K562 (cell line): Measurements from ENCODE around the gene GRAMD4. TPM values are rescaled to one million over a fixed set of nuclear protein-coding genes. Genes with fewer than 3 reads are reported as not detected.

Experiments
- ATAC-seq: fragments of 200-7000 bp; cut with Tn5 transposase; 3 replicates; pipeline ENCODE4 v1.9.1; 2020; ENCODE audit warnings: moderate library complexity
- BruUV-seq: library from RNA; stranded (reverse); fragments of 400-500 nt; replicated peaks from 2 replicates; lab custom pipeline; 2021; lab: Mats Ljungman, UMichigan
- CTCF ChIA-PET: fragments of 300-600 bp; formaldehyde crosslinking; extraction: SDS; loops from one replicate; lab custom pipeline; 2021; ENCODE audit warnings: low intra/inter-chr PET ratio; lab: Yijun Ruan, JAX
- POLR2A ChIA-PET: fragments of 300-600, 350-650 bp; sonication (Branson Sonifier 250); formaldehyde crosslinking; extraction: SDS; loops from one replicate; lab custom pipeline; 2021; ENCODE audit warnings: antibody characterized with exemption, inconsistent platforms; lab: Yijun Ruan, JAX
- DNase-seq, 4 experiments: peaks; one replicate each; pipeline versions ENCODE4 v3.0.0 to v3.0.0-alpha.2; 2011 to 2018; ENCODE audit warnings: low spot score in 3 of 4, mixed read lengths in 3 of 4; ENCODE audit errors: extremely low read depth in 1 of 4
- FAIRE-seq: peaks from 2 replicates; lab custom pipeline; 2011; peaks lifted over from hg19 to GRCh38; lab: Jason Lieb, UNC
- H2AFZ ChIP-seq: 2 replicates; pipeline ENCODE4 v1.6.0; 2011; ENCODE audit warnings: low read depth, low read length, control low read depth, inconsistent platforms
- H3K27ac ChIP-seq: fragments of 200-600 bp; 3 replicates; pipeline ENCODE4 v1.8.0; 2011; ENCODE audit warnings: low read depth, mild to moderate bottlenecking, control low read depth, inconsistent platforms, low read length, moderate library complexity, mixed read lengths; ENCODE audit errors: extremely low read depth
- H3K27me3 ChIP-seq, 2 experiments: fragments of 300-600 bp in 1 of 2; 2 replicates in 1 of 2; 3 replicates in 1 of 2; pipeline versions ENCODE4 v1.6.0 to v1.8.0; 2011; ENCODE audit warnings: inconsistent platforms in 2 of 2, low read length in 2 of 2, mild to moderate bottlenecking in 1 of 2, mixed read lengths in 1 of 2, moderate library complexity in 1 of 2; ENCODE audit not compliant: control insufficient read depth in 2 of 2, insufficient read depth in 2 of 2
- H3K36me3 ChIP-seq: fragments of 300-600 bp; 3 replicates; pipeline ENCODE4 v1.8.0; 2011; ENCODE audit warnings: mild to moderate bottlenecking, low read length, inconsistent platforms; ENCODE audit not compliant: control insufficient read depth, insufficient read depth
- H3K4me1 ChIP-seq, 2 experiments: fragments of 200-600 bp in 1 of 2; replicated peaks in 1 of 2; 2 replicates in 1 of 2; 3 replicates in 1 of 2; pipeline versions ENCODE4 v1.5.1 to v1.8.0; 2011; ENCODE audit warnings: inconsistent platforms in 2 of 2, low read length in 2 of 2, mild to moderate bottlenecking in 1 of 2, mixed read lengths in 1 of 2, moderate library complexity in 1 of 2; ENCODE audit not compliant: control insufficient read depth in 2 of 2, insufficient read depth in 2 of 2
- H3K4me2 ChIP-seq: 2 replicates; pipeline ENCODE4 v1.6.1; 2011; ENCODE audit warnings: low read length, control low read depth, inconsistent platforms, mixed read lengths; ENCODE audit not compliant: insufficient read depth
- H3K4me3 ChIP-seq: fragments of 200-600 bp; sonication (generic), shearing (Covaris generic); 2 replicates; pipeline ENCODE4 v1.5.1; 2016; ENCODE audit warnings: control low read depth, inconsistent platforms
- H3K79me2 ChIP-seq: fragments of 200-600 bp; 3 replicates; pipeline ENCODE4 v1.8.0; 2011; ENCODE audit warnings: low read length, inconsistent platforms; ENCODE audit not compliant: control insufficient read depth, insufficient read depth
- H3K9ac ChIP-seq, 2 experiments: 2 replicates each; pipeline versions ENCODE4 v1.6.0 to v1.6.1; 2011; ENCODE audit warnings: low read depth in 2 of 2, low read length in 2 of 2, control low read depth in 1 of 2, inconsistent platforms in 1 of 2, mild to moderate bottlenecking in 1 of 2, mixed read lengths in 1 of 2; ENCODE audit not compliant: insufficient read depth in 1 of 2
- H3K9me1 ChIP-seq: one replicate; pipeline ENCODE4 v1.6.0; 2011; ENCODE audit warnings: inconsistent platforms, mild to moderate bottlenecking, low read length, moderate library complexity; ENCODE audit not compliant: control insufficient read depth, insufficient read depth
- H3K9me3 ChIP-seq: replicated peaks from 2 replicates; pipeline ENCODE4 v1.5.1; 2011; ENCODE audit warnings: low read depth, low read length, inconsistent platforms; ENCODE audit not compliant: control insufficient read depth, insufficient read depth
- H4K20me1 ChIP-seq: replicated peaks from 2 replicates; pipeline ENCODE4 v1.6.1; 2011; ENCODE audit warnings: low read length, inconsistent platforms, mixed read lengths; ENCODE audit not compliant: control insufficient read depth, insufficient read depth
- CHD2 ChIP-seq: IDR thresholded peaks from 2 replicates; pipeline ENCODE4 v1.6.1; 2011; ENCODE audit warnings: low read depth, low read length
- CUX1 ChIP-seq: fragments of 200-800 bp; sonication (Bioruptor generic); IDR thresholded peaks from 2 replicates; pipeline ENCODE4 v1.6.1; 2016; ENCODE audit warnings: missing genetic modification characterization, missing compliant biosample characterization
- EGR1 ChIP-seq: fragments of 450-650 bp; conservative IDR thresholded peaks from 2 replicates; pipeline ENCODE4 v1.6.1; 2017; ENCODE audit warnings: mild to moderate bottlenecking
- MEIS2 ChIP-seq: fragments of 450-650 bp; IDR thresholded peaks from 2 replicates; pipeline ENCODE4 v1.6.1; 2014; ENCODE audit warnings: mild to moderate bottlenecking; ENCODE audit not compliant: partially characterized antibody
- NUFIP1 ChIP-seq: fragments of 450-650 bp; IDR thresholded peaks from 2 replicates; pipeline ENCODE4 v1.6.1; 2018; ENCODE audit not compliant: partially characterized antibody
- ZNF354B ChIP-seq: fragments of 250-450 bp; sonication (Bioruptor Pico); IDR thresholded peaks from 2 replicates; pipeline ENCODE4 v1.4.0; 2020
- WGBS: fragments of 100-300 bp; shearing (Covaris generic); methylation state at CpG from one replicate; pipeline ENCODE4 v1.1.6; 2016; ENCODE audit warnings: low coverage, mixed read lengths; ENCODE audit not compliant: insufficient coverage; ENCODE audit errors: missing lambda C conversion rate; 5-methylcytosine and 5-hydroxymethylcytosine counted together
- in situ Hi-C: fragments of 300-500 bp; cut with MboI; formaldehyde crosslinking; loops from 4 replicates; pipeline ENCODE4 v1.15.0; 2018; ENCODE audit warnings: inconsistent platforms, mixed read lengths
- intact Hi-C: fragments of 100-400 bp; cut with micrococcal nuclease; formaldehyde crosslinking; loops from 2 replicates; pipeline ENCODE4 v1.14.2; 2022
- polyA plus RNA-seq, 8 experiments: library from polyadenylated mRNA; depleted of rRNA in 4 of 8; stranded (reverse) in 5 of 8; unstranded in 3 of 8; fragments of >200 nt; fragmentation: Nextera tagmentation in 2 of 8; fragmentation: Illumina TruSeq in 1 of 8; extraction: Ambion mirVana in 2 of 8; extraction: Trizol in 1 of 8; gene quantifications; 2 replicates each; pipeline versions ENCODE4 v1.2.1 to v1.2.3, GENCODE V29; 2011 to 2014; ENCODE audit warnings: inconsistent platforms in 1 of 8, missing spikeins in 1 of 8
- total RNA-seq, 7 experiments: library from RNA; depleted of rRNA in 6 of 7; stranded (reverse); fragments of >200 nt in 6 of 7; fragmentation: Illumina TruSeq in 2 of 7; extraction: Trizol in 2 of 7; gene quantifications; 2 replicates each; pipeline versions ENCODE4 v1.2.1 to v1.2.3, GENCODE V29; 2011 to 2021; ENCODE audit warnings: low replicate concordance in 1 of 7

The GRAMD4 gene
- total and polyA plus RNA-seq, 9 of the 15 experiments (the other 6 are each of a cell fraction or from before 2014, with no cell fraction given), result 0.18 to 44.8 (median 18.6) TPM

DNA sequence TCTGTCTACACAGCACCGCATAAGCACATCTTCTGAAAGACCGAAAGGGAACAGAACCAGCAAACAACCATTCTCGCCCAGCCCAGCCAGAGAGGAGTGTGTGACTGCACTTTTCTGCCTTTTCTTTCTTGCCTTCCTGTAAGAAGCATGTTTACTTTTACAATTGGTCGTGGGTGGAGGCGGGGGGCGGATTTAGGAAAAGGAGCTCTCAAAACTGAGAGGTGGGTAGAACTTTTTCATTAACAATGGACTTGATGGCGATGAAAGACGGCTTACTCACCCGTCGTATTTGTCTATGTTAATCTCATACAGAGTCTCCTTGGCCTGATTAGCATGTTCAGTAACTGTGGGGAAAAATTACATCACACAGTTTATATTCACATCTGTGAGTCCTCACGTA, 90.6 kb downstream of the GRAMD4 start:
- Histone ChIP-seq H3K4me1 (no peaks in the 10 kb centered on the region), H3K9ac (no peak overlapping the region), H2AFZ (no peak overlapping the region), H3K4me2 (no peak overlapping the region), H3K79me2 (no peaks in the 10 kb centered on the region), H3K27me3 (no peaks in the 10 kb centered on the region), H3K27ac (no peak overlapping the region), H3K4me3 (no peak overlapping the region), H3K9me1 (no peaks in the 10 kb centered on the region), H3K36me3 (peaks cover 36% of the 10 kb centered on the region; the same call in 2 of the 3 replicates), H4K20me1 (no peaks in the 10 kb centered on the region), H3K9me3 (no peaks in the 10 kb centered on the region)
- no peak for ATAC-seq
- peak; percentile 27; the same call in 1 of the 2 replicates for TF ChIP-seq EGR1
- no peak for TF ChIP-seq CHD2
- peak; percentile 28 for TF ChIP-seq MEIS2
- ChIA-PET CTCF (no interaction called here), POLR2A (interaction anchor here (1.1 kb wide), 1 partner anchor 51 kb away, joined by 3 read pairs; the partner anchor contains the start of gene TBC1D22A)
- DNase-seq, result no peak
- WGBS, result 86% methylated on average over 10 of the region's 11 CpGs
- intact Hi-C loops (no loop called here), in situ Hi-C loops (no loop called here)
- no peak for FAIRE-seq
- BruUV-seq, result no TSS peak

DNA sequence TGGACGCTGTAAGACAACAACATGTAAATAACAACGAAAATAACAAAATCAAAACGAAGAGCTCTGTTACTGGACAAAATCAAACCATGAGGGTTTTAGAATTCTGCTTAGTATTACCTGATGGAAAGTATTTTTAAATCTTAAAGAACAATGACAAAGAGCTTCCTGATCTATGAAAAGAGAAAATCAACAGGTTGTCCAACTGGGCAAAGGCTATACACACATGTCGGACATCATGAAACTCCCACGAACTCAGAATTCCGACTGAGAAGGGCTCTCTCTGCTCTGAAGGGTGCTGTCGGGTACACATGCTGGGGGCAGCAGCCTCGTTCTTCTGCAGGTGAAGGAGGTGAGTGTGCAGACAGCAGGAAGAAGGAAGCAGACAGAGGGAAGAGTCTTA, 92.1 kb downstream of the GRAMD4 start:
- DNase-seq (no peak), ATAC-seq (no peak), FAIRE-seq (no peak)
- Histone ChIP-seq H3K36me3 (peaks cover 33% of the 10 kb centered on the region; the same call in 2 of the 3 replicates), H3K4me3 (no peak overlapping the region), H3K4me2 (no peak overlapping the region), H3K27ac (no peak overlapping the region), H3K79me2 (no peaks in the 10 kb centered on the region), H3K4me1 (no peaks in the 10 kb centered on the region), H3K9me3 (no peaks in the 10 kb centered on the region), H3K9me1 (no peaks in the 10 kb centered on the region), H4K20me1 (no peaks in the 10 kb centered on the region; the same call in 1 of the 2 replicates), H2AFZ (no peak overlapping the region), H3K9ac (no peak overlapping the region), H3K27me3 (no peaks in the 10 kb centered on the region)
- WGBS, result 93% methylated on average over 4 of the region's 8 CpGs
- in situ Hi-C loops (no loop called here), intact Hi-C loops (no loop called here)
- BruUV-seq, result no TSS peak
- CTCF ChIA-PET, result no interaction called here
- POLR2A ChIA-PET, result no interaction called here
- TF ChIP-seq CUX1 (CRISPR knock-in tag) (no peak), ZNF354B (CRISPR knock-in tag) (no peak), NUFIP1 (no peak)
